ENCODE data around the gene PDE8A.

The PDE8A gene

DNA sequence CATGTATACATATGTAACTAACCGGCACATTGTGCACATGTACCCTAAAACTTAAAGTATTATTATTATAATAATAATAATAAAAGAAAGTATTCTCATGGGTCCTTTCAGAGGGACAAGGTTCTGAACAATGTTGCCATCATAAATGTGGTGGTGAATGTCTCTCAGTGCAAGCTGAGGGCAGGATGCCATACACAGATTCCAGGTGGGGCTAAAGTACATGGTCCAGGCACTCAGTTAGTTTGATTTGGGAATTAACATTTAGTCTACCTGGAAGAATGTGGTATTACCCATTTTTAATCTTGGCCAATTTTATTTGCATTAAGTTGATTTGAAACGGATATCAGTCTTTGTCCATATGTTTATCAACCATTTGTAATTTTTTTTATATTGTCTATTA, 24.5 kb downstream of the PDE8A start:
- peaks cover 14% of the 10 kb centered on the region for H3K4me1 ChIP-seq (ENCODE audit: low read length)
- no peaks in the 10 kb centered on the region for H3K9me2 ChIP-seq (replicated peaks; ENCODE audit: insufficient read depth, low read length)
- no peak overlapping the region for H2AFZ ChIP-seq (ENCODE audit: low read length)
- TF ChIP-seq, protein P1, sequence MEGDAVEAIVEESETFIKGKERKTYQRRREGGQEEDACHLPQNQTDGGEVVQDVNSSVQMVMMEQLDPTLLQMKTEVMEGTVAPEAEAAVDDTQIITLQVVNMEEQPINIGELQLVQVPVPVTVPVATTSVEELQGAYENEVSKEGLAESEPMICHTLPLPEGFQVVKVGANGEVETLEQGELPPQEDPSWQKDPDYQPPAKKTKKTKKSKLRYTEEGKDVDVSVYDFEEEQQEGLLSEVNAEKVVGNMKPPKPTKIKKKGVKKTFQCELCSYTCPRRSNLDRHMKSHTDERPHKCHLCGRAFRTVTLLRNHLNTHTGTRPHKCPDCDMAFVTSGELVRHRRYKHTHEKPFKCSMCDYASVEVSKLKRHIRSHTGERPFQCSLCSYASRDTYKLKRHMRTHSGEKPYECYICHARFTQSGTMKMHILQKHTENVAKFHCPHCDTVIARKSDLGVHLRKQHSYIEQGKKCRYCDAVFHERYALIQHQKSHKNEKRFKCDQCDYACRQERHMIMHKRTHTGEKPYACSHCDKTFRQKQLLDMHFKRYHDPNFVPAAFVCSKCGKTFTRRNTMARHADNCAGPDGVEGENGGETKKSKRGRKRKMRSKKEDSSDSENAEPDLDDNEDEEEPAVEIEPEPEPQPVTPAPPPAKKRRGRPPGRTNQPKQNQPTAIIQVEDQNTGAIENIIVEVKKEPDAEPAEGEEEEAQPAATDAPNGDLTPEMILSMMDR (IDR thresholded peaks at IDR 0.05; ENCODE audit: low read length), result no peak
- no peak for TF ChIP-seq EZH2 (optimal IDR thresholded peaks at IDR 0.05; ENCODE audit: low read depth, low read length)
- no peak for TF ChIP-seq EZH2phosphoT487 (IDR thresholded peaks at IDR 0.05; ENCODE audit: low read length)
- no peak overlapping the region for H3K4me3 ChIP-seq (ENCODE audit: low read length)
- H3K79me2 ChIP-seq (ENCODE audit: low read length), result peaks cover 18% of the 10 kb centered on the region; the same call in 1 of the 2 replicates
- H3F3A ChIP-seq (ENCODE audit: insufficient read depth, low read length), result no peaks in the 10 kb centered on the region
- H3K36me3 ChIP-seq (replicated peaks; ENCODE audit: insufficient read depth, low read length), result no peaks in the 10 kb centered on the region
- H3K9ac ChIP-seq (ENCODE audit: low read length), result no peak overlapping the region
- DNase-seq, result no peak
- no peaks in the 10 kb centered on the region for H4K20me1 ChIP-seq (ENCODE audit: insufficient read depth, low read length)
- H3K27me3 ChIP-seq (replicated peaks; ENCODE audit: insufficient read depth, low read length), result no peaks in the 10 kb centered on the region
- H3K4me2 ChIP-seq (ENCODE audit: low read depth, low read length), result no peak overlapping the region
- H3K9me3 ChIP-seq (replicated peaks; ENCODE audit: insufficient read depth, low read length), result no peaks in the 10 kb centered on the region
- no peak overlapping the region for H3K27ac ChIP-seq (ENCODE audit: low read length)

DNA sequence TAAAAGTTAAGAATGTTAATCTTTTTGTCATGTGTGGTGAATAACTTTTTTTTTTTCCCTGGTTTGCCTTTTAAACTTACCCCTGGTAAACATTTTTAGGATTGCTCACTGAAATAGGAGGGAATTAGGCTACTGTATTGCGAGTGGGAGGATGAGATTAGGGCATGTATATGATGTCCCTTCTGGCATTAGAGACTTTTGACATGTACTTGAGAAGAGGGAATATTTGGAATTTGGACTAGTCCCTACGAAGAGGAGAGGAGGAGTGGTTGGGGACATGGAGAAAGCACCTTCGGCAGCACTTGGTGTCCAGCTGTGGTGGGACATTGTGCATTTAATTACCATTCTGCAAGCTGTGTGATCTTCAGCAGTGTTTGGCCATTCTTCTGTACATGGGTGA, 25.0 kb downstream of the PDE8A start:
- H3K4me1 ChIP-seq (ENCODE audit: low read length), result peaks cover 14% of the 10 kb centered on the region
- peaks cover 18% of the 10 kb centered on the region; the same call in 1 of the 2 replicates for H3K79me2 ChIP-seq (ENCODE audit: low read length)

DNA sequence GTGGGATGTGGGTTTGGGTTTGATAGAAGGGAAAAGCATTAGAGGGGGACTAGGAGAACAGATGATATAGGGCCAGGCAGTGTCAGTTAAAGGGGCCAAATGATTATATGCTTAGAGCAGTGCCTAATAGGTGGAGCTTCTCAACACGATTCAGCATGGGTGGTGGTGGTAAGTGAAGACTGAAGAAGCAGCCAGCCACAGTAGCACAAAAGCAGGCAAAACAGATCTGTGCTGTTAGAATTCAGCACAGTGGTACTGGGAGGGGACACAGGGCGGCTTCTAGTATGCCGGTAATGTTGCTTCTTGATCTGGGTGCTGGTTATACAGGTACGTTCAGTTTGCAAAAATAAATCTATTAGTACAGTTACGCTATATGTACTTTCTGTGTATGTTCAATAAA, 25.5 kb downstream of the PDE8A start:
- H3K4me1 ChIP-seq (ENCODE audit: low read length), result peaks cover 11% of the 10 kb centered on the region
- no peaks in the 10 kb centered on the region for H3K9me2 ChIP-seq (replicated peaks; ENCODE audit: insufficient read depth, low read length)
- no peaks in the 10 kb centered on the region for H3K27me3 ChIP-seq (replicated peaks; ENCODE audit: insufficient read depth, low read length)
- no peak for DNase-seq
- TF ChIP-seq EZH2phosphoT487 (IDR thresholded peaks at IDR 0.05; ENCODE audit: low read length) (no peak), EZH2 (optimal IDR thresholded peaks at IDR 0.05; ENCODE audit: low read depth, low read length) (no peak)
- TF ChIP-seq, protein P1 (IDR thresholded peaks at IDR 0.05; ENCODE audit: low read length), result no peak
- no peak overlapping the region for H3K9ac ChIP-seq (ENCODE audit: low read length)
- H3K79me2 ChIP-seq (ENCODE audit: low read length), result peaks cover 18% of the 10 kb centered on the region; the same call in 1 of the 2 replicates
- no peak overlapping the region for H3K4me3 ChIP-seq (ENCODE audit: low read length)
- no peak overlapping the region for H2AFZ ChIP-seq (ENCODE audit: low read length)
- no peaks in the 10 kb centered on the region for H4K20me1 ChIP-seq (ENCODE audit: insufficient read depth, low read length)
- H3K9me3 ChIP-seq (replicated peaks; ENCODE audit: insufficient read depth, low read length), result no peaks in the 10 kb centered on the region
- H3F3A ChIP-seq (ENCODE audit: insufficient read depth, low read length), result no peaks in the 10 kb centered on the region
- no peaks in the 10 kb centered on the region for H3K36me3 ChIP-seq (replicated peaks; ENCODE audit: insufficient read depth, low read length)
- H3K4me2 ChIP-seq (ENCODE audit: low read depth, low read length), result no peak overlapping the region
- H3K27ac ChIP-seq (ENCODE audit: low read length), result no peak overlapping the region

More for the DNA sequence above, 25.0 kb downstream of the PDE8A start:
- Histone ChIP-seq H3K36me3 (replicated peaks; ENCODE audit: insufficient read depth, low read length) (no peaks in the 10 kb centered on the region), H3K27ac (ENCODE audit: low read length) (no peak overlapping the region), H3K4me3 (ENCODE audit: low read length) (no peak overlapping the region), H3K27me3 (replicated peaks; ENCODE audit: insufficient read depth, low read length) (no peaks in the 10 kb centered on the region), H3K4me2 (ENCODE audit: low read depth, low read length) (no peak overlapping the region), H3K9me3 (replicated peaks; ENCODE audit: insufficient read depth, low read length) (no peaks in the 10 kb centered on the region), H4K20me1 (ENCODE audit: insufficient read depth, low read length) (no peaks in the 10 kb centered on the region), H3F3A (ENCODE audit: insufficient read depth, low read length) (no peaks in the 10 kb centered on the region), H2AFZ (ENCODE audit: low read length) (no peak overlapping the region), H3K9ac (ENCODE audit: low read length) (no peak overlapping the region), H3K9me2 (replicated peaks; ENCODE audit: insufficient read depth, low read length) (no peaks in the 10 kb centered on the region)
- DNase-seq, result no peak
- no peak for TF ChIP-seq EZH2phosphoT487 (IDR thresholded peaks at IDR 0.05; ENCODE audit: low read length)
- TF ChIP-seq, protein P1 (IDR thresholded peaks at IDR 0.05; ENCODE audit: low read length), result no peak
- TF ChIP-seq EZH2 (optimal IDR thresholded peaks at IDR 0.05; ENCODE audit: low read depth, low read length), result no peak
